ENCODE results near the gene NPTX2.

- TF ChIP-seq, protein P1, sequence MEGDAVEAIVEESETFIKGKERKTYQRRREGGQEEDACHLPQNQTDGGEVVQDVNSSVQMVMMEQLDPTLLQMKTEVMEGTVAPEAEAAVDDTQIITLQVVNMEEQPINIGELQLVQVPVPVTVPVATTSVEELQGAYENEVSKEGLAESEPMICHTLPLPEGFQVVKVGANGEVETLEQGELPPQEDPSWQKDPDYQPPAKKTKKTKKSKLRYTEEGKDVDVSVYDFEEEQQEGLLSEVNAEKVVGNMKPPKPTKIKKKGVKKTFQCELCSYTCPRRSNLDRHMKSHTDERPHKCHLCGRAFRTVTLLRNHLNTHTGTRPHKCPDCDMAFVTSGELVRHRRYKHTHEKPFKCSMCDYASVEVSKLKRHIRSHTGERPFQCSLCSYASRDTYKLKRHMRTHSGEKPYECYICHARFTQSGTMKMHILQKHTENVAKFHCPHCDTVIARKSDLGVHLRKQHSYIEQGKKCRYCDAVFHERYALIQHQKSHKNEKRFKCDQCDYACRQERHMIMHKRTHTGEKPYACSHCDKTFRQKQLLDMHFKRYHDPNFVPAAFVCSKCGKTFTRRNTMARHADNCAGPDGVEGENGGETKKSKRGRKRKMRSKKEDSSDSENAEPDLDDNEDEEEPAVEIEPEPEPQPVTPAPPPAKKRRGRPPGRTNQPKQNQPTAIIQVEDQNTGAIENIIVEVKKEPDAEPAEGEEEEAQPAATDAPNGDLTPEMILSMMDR (conservative IDR thresholded peaks at IDR 0.05), result no peak
- TF ChIP-seq EZH2 (IDR thresholded peaks at IDR 0.05; ENCODE audit: low read depth), result no peak
Measured at GRCh38 chr7:98584830-98585229, 32.3 kb upstream of the NPTX2 start.
